SK-N-SH (cell line): ENCODE data around the gene NEK10. TPM values are rescaled to one million over a fixed set of nuclear protein-coding genes. Genes with fewer than 3 reads are reported as not detected.

Experiments used
- CTCF ChIA-PET: fragments of 300-600, 350-600 bp; formaldehyde crosslinking; extraction: SDS; loops from one replicate; lab custom pipeline; 2021; lab: Yijun Ruan, JAX
- POLR2A ChIA-PET: fragments of 350-600 bp; sonication (Branson Sonifier 250); formaldehyde crosslinking; extraction: SDS; loops from one replicate; lab custom pipeline; 2020; ENCODE audit warnings: antibody characterized with exemption, inconsistent platforms; lab: Yijun Ruan, JAX
- DNase-seq: peaks from one replicate; pipeline ENCODE4 v3.0.0; 2012
- H2AFZ ChIP-seq: fragments of 200-600 bp; sonication (generic); 2 replicates; pipeline ENCODE4 v1.8.1; 2016; ENCODE audit warnings: antibody characterized with exemption, mild to moderate bottlenecking, low read depth
- H3F3A ChIP-seq: fragments of 200-600 bp; sonication (generic); replicated peaks from 2 replicates; pipeline ENCODE3; 2016; ENCODE audit warnings: antibody characterized with exemption, mild to moderate bottlenecking; ENCODE audit not compliant: insufficient read depth
- H3K27ac ChIP-seq, 2 experiments: fragments of 200-500 bp in 1 of 2; fragments of 200-600 bp in 1 of 2; sonication (Bioruptor generic) in 1 of 2; sonication (generic), shearing (Covaris generic) in 1 of 2; 2 replicates each; pipeline versions ENCODE4 v1.5.1 to v1.6.1; 2014 to 2016; ENCODE audit warnings: low read depth in 2 of 2, inconsistent platforms in 1 of 2, low read length in 1 of 2, mild to moderate bottlenecking in 1 of 2, mixed read lengths in 1 of 2
- H3K27me3 ChIP-seq: fragments of 200-600 bp; sonication (generic), shearing (Covaris generic); 2 replicates; pipeline ENCODE4 v1.6.1; 2016; ENCODE audit warnings: mixed run types; ENCODE audit not compliant: insufficient read depth
- H3K36me3 ChIP-seq, 2 experiments: fragments of 200-500 bp in 1 of 2; fragments of 200-600 bp in 1 of 2; sonication (Bioruptor generic) in 1 of 2; sonication (generic) in 1 of 2; replicated peaks in 1 of 2; 2 replicates each; pipeline versions ENCODE3 to v1.5.1; 2014 to 2016; ENCODE audit warnings: low read length in 1 of 2, mild to moderate bottlenecking in 1 of 2; ENCODE audit not compliant: insufficient read depth in 2 of 2, control insufficient read depth in 1 of 2
- H3K4me1 ChIP-seq, 2 experiments: fragments of 200-500 bp in 1 of 2; fragments of 200-600 bp in 1 of 2; sonication (Bioruptor generic) in 1 of 2; sonication (generic), shearing (Covaris generic) in 1 of 2; 2 replicates each; pipeline versions ENCODE4 v1.5.1 to v1.6.1; 2014 to 2016; ENCODE audit warnings: low read depth in 1 of 2, low read length in 1 of 2, mixed run types in 1 of 2; ENCODE audit not compliant: insufficient read depth in 2 of 2, control insufficient read depth in 1 of 2
- H3K4me2 ChIP-seq: fragments of 200-600 bp; sonication (generic), shearing (Covaris generic); 2 replicates; pipeline ENCODE4 v1.6.1; 2017; ENCODE audit warnings: mixed run types
- H3K4me3 ChIP-seq, 2 experiments: fragments of 200-500 bp in 1 of 2; fragments of 200-600 bp in 1 of 2; sonication (Bioruptor generic) in 1 of 2; sonication (generic), shearing (Covaris generic) in 1 of 2; 2 replicates each; pipeline versions ENCODE4 v1.5.1 to v1.8.1; 2014 to 2016; ENCODE audit warnings: low read depth in 2 of 2, inconsistent platforms in 1 of 2, low read length in 1 of 2, mild to moderate bottlenecking in 1 of 2, mixed read lengths in 1 of 2, moderate library complexity in 1 of 2
- H3K79me2 ChIP-seq: fragments of 200-600 bp; sonication (generic); 2 replicates; pipeline ENCODE4 v1.8.1; 2017; ENCODE audit warnings: mild to moderate bottlenecking; ENCODE audit not compliant: insufficient read depth
- H3K9ac ChIP-seq: fragments of 200-600 bp; sonication (generic); 2 replicates; pipeline ENCODE4 v1.6.1; 2017; ENCODE audit warnings: mixed run types
- H3K9me2 ChIP-seq: fragments of 200-600 bp; sonication (generic); 2 replicates; pipeline ENCODE4 v1.6.1; 2017; ENCODE audit warnings: mixed run types
- H3K9me3 ChIP-seq: fragments of 200-600 bp; sonication (generic); 2 replicates; pipeline ENCODE4 v1.6.1; 2017; ENCODE audit warnings: mixed run types, mild to moderate bottlenecking, moderate library complexity
- H4K20me1 ChIP-seq: fragments of 200-600 bp; sonication (generic); 2 replicates; pipeline ENCODE4 v1.6.1; 2017; ENCODE audit warnings: mild to moderate bottlenecking, mixed run types; ENCODE audit not compliant: insufficient read depth
- CTCF ChIP-seq: fragments of 200-600 bp; sonication (generic); IDR thresholded peaks from 2 replicates; pipeline ENCODE4 v1.6.1; 2017; ENCODE audit warnings: antibody characterized with exemption, mild to moderate bottlenecking, moderate library complexity
- EP300 ChIP-seq, 2 experiments: IDR thresholded peaks; 2 replicates each; pipeline versions ENCODE4 v1.4.0 to v1.6.1; 2012; ENCODE audit warnings: borderline replicate concordance in 1 of 2, low read depth in 1 of 2, low read length in 1 of 2
- FOSL2 ChIP-seq: IDR thresholded peaks from 2 replicates; pipeline ENCODE4 v1.4.0; 2012; ENCODE audit warnings: low read depth, mild to moderate bottlenecking, moderate library complexity, borderline replicate concordance
- GATA2 ChIP-seq: sonication (generic); formaldehyde crosslinking; IDR thresholded peaks from 2 replicates; pipeline ENCODE4 v1.5.0; 2020; ENCODE audit warnings: mild to moderate bottlenecking, missing genetic modification reagents
- JUND ChIP-seq: IDR thresholded peaks from 2 replicates; pipeline ENCODE4 v1.4.0; 2012
- MAX ChIP-seq: IDR thresholded peaks from 2 replicates; pipeline ENCODE4 v1.4.0; 2012; ENCODE audit warnings: low read depth
- NFIC ChIP-seq: IDR thresholded peaks from 2 replicates; pipeline ENCODE4 v1.4.0; 2012; ENCODE audit warnings: borderline replicate concordance
- PBX3 ChIP-seq: IDR thresholded peaks from 2 replicates; pipeline ENCODE4; 2012
- RCOR1 ChIP-seq: fragments of 150-350 bp; IDR thresholded peaks from 2 replicates; pipeline ENCODE4 v1.6.1; 2017; ENCODE audit warnings: antibody characterized with exemption, low read length
- RFX5 ChIP-seq: IDR thresholded peaks from 2 replicates; pipeline ENCODE4 v1.6.1; 2012; ENCODE audit warnings: mild to moderate bottlenecking, improper control_type of control experiment, low read length
- TCF12 ChIP-seq: IDR thresholded peaks from 2 replicates; pipeline ENCODE4 v1.4.0; 2012
- TEAD4 ChIP-seq: IDR thresholded peaks from 2 replicates; pipeline ENCODE4 v1.4.0; 2012; ENCODE audit warnings: mild to moderate bottlenecking, borderline replicate concordance; ENCODE audit not compliant: insufficient read depth
- WGBS: methylation state at CpG from one replicate; pipeline ENCODE4 v1.1.6; 2017; ENCODE audit warnings: low lambda C conversion rate; 5-methylcytosine and 5-hydroxymethylcytosine counted together
- polyA plus RNA-seq, 3 experiments: library from polyadenylated mRNA; depleted of rRNA; stranded (reverse); fragments of >200 nt; gene quantifications; 2 replicates each; pipeline ENCODE4 v1.2.3, GENCODE V29; 2012

NEK10 gene
- polyA plus RNA-seq, 1 of the 3 experiments (the other 2 are of a cell fraction): 1.0 TPM

GRCh38 chr3:27342267-27342666 is 26.9 kb downstream of the NEK10 start:
- Histone ChIP-seq H3K36me3 (no peaks in the 10 kb centered on the region), H3K9ac (no peak overlapping the region), H3K4me2 (no peak overlapping the region), H4K20me1 (no peaks in the 10 kb centered on the region), H3K9me2 (no peaks in the 10 kb centered on the region), H3K9me3 (no peaks in the 10 kb centered on the region), H3K27me3 (no peaks in the 10 kb centered on the region), H3F3A (no peaks in the 10 kb centered on the region), H3K4me1 (no peaks in the 10 kb centered on the region; a peak in 1 of 4 replicates), H3K27ac (peak overlapping the region in 1 of 2 experiments; percentile 60; a peak in 1 of 4 replicates), H2AFZ (no peak overlapping the region), H3K4me3 (no peak overlapping the region), H3K79me2 (no peaks in the 10 kb centered on the region)
- no peak for DNase-seq
- peak; percentile 49; the same call in 1 of the 2 replicates for TF ChIP-seq JUND
- TF ChIP-seq TEAD4: 0 out of 2 replicates have a peak, but pooled peaks have one; percentile 51
- no peak for TF ChIP-seq GATA2 (CRISPR knock-in tag)
- peak; percentile 91 for TF ChIP-seq PBX3
- peak; percentile 93 for TF ChIP-seq TCF12
- peak; percentile 12; the same call in 1 of the 2 replicates for TF ChIP-seq FOSL2
- TF ChIP-seq EP300 (IDR thresholded peaks at IDR 0.05; ENCODE audit: borderline replicate concordance in 1 of 2, low read depth in 1 of 2, low read length in 1 of 2): peak in 1 of 2 experiments; percentile 34; a peak in 1 of 4 replicates
- TF ChIP-seq NFIC: no peak
- CTCF ChIA-PET: no interaction called here
- 79% methylated on average over 1 of the region's 1 CpG for WGBS
- POLR2A ChIA-PET: no interaction called here

GRCh38 chr3:27340534-27340933 is 28.6 kb downstream of the NEK10 start:
- 55% methylated on average over 1 of the region's 1 CpG for WGBS
- no peak overlapping the region for H2AFZ ChIP-seq
- H3K9me3 ChIP-seq: no peaks in the 10 kb centered on the region
- H3K27me3 ChIP-seq: no peaks in the 10 kb centered on the region
- TF ChIP-seq MAX: no peak
- H3K9ac ChIP-seq: no peak overlapping the region
- no peaks in the 10 kb centered on the region for H4K20me1 ChIP-seq
- no peaks in the 10 kb centered on the region for H3K79me2 ChIP-seq
- no peaks in the 10 kb centered on the region; a peak in 1 of 4 replicates for H3K4me1 ChIP-seq
- no peak for DNase-seq
- H3F3A ChIP-seq: no peaks in the 10 kb centered on the region
- no peaks in the 10 kb centered on the region for H3K36me3 ChIP-seq
- CTCF ChIA-PET: interaction anchor here (1.0 to 1.3 kb wide), 3 partner anchors 15 to 319 kb away, joined by 3 to 4 read pairs (median 3); no protein-coding TSS in a partner anchor
- no peaks in the 10 kb centered on the region for H3K9me2 ChIP-seq
- no peak overlapping the region for H3K27ac ChIP-seq
- H3K4me3 ChIP-seq: no peak overlapping the region
- H3K4me2 ChIP-seq: no peak overlapping the region
- POLR2A ChIA-PET: no interaction called here

- Histone ChIP-seq H2AFZ (no peak overlapping the region), H3K36me3 (no peaks in the 10 kb centered on the region), H3F3A (no peaks in the 10 kb centered on the region), H3K4me1 (no peaks in the 10 kb centered on the region), H3K4me2 (no peak overlapping the region), H3K27me3 (no peaks in the 10 kb centered on the region), H3K9ac (no peak overlapping the region), H3K9me2 (no peaks in the 10 kb centered on the region), H3K4me3 (no peak overlapping the region)
- ChIA-PET CTCF (no interaction called here), POLR2A (no interaction called here)
- no peak for DNase-seq
- WGBS: 24% methylated on average over 1 of the region's 1 CpG
- no peak for TF ChIP-seq RFX5
- no peak for TF ChIP-seq CTCF
- no peak for TF ChIP-seq RCOR1
- TF ChIP-seq MAX: no peak
- no peak for TF ChIP-seq EP300 (IDR thresholded peaks at IDR 0.05; ENCODE audit: borderline replicate concordance in 1 of 2, low read depth in 1 of 2, low read length in 1 of 2)
- TF ChIP-seq, all 33 proteins: peak for 0
- no peaks in the 10 kb centered on the region for H3K79me2 ChIP-seq
- H3K27ac ChIP-seq: no peak overlapping the region
- H4K20me1 ChIP-seq: no peaks in the 10 kb centered on the region
- no peaks in the 10 kb centered on the region for H3K9me3 ChIP-seq
These were observed 33.6 kb downstream of the NEK10 start for GRCh38 chr3:27335571-27335970.
